HL-60 (cell line): ENCODE measurements around the gene KRT37.

Source experiments
- CTCF ChIP-seq: IDR thresholded peaks from one replicate; pipeline ENCODE4 v1.5.1; 2011; ENCODE audit warnings: low read length, control low read depth, inconsistent platforms; ENCODE audit not compliant: insufficient read depth
- GABPA ChIP-seq: IDR thresholded peaks from 2 replicates; pipeline ENCODE4 v1.6.1; 2012; ENCODE audit warnings: low read depth
- POLR2AphosphoS5 ChIP-seq: IDR thresholded peaks from 2 replicates; pipeline ENCODE4 v1.6.1; 2012; ENCODE audit warnings: low read depth
- SPI1 ChIP-seq: IDR thresholded peaks from 2 replicates; pipeline ENCODE4 v1.6.1; 2012; ENCODE audit warnings: low read depth, mild to moderate bottlenecking, borderline replicate concordance
- TF ChIP-seq, protein P1 (sequence below): IDR thresholded peaks from 2 replicates; pipeline ENCODE4 v1.6.1; 2012; ENCODE audit warnings: low read depth; ENCODE audit not compliant: insufficient replicate concordance

DNA sequence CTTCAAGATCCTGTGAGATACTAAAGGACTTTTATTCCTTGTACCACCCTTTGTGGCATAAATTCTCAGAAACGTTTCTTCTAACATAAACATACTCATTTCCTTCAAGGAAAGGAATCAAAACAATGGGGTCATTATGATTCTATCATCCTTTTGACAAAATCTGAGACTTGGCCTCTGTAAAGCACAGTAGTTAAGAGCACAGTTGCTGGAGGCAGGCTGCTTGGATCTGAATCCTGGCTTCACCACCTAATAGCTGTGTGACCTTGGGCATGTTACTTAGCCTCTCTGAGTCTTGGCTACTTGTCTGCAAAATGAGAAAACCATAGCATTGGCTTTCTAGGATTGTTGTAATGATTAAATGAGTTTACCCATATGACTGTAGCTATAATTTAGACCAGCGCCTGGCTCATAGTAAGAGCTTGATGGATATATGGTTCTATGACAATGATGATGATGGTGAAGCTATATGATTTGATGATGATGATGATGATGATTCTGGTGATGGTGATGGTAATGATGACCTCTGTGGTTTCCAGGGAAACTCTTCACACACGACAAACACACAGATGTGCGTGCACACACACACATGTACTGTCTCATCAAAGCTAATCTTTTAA, 20.9 kb downstream of the KRT37 start:
- TF ChIP-seq, protein P1, sequence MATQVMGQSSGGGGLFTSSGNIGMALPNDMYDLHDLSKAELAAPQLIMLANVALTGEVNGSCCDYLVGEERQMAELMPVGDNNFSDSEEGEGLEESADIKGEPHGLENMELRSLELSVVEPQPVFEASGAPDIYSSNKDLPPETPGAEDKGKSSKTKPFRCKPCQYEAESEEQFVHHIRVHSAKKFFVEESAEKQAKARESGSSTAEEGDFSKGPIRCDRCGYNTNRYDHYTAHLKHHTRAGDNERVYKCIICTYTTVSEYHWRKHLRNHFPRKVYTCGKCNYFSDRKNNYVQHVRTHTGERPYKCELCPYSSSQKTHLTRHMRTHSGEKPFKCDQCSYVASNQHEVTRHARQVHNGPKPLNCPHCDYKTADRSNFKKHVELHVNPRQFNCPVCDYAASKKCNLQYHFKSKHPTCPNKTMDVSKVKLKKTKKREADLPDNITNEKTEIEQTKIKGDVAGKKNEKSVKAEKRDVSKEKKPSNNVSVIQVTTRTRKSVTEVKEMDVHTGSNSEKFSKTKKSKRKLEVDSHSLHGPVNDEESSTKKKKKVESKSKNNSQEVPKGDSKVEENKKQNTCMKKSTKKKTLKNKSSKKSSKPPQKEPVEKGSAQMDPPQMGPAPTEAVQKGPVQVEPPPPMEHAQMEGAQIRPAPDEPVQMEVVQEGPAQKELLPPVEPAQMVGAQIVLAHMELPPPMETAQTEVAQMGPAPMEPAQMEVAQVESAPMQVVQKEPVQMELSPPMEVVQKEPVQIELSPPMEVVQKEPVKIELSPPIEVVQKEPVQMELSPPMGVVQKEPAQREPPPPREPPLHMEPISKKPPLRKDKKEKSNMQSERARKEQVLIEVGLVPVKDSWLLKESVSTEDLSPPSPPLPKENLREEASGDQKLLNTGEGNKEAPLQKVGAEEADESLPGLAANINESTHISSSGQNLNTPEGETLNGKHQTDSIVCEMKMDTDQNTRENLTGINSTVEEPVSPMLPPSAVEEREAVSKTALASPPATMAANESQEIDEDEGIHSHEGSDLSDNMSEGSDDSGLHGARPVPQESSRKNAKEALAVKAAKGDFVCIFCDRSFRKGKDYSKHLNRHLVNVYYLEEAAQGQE, result no peak
- TF ChIP-seq SPI1, result no peak
- TF ChIP-seq CTCF, result no peak
- TF ChIP-seq POLR2AphosphoS5, result no peak
- no peak for TF ChIP-seq GABPA
